Spleen (tissue), 11 donors: Measurements from ENCODE around the gene CFAP97. TPM values are rescaled to one million over a fixed set of nuclear protein-coding genes. Genes with fewer than 3 reads are reported as not detected.

ENCODE experiments used
- DNase-seq: peaks from one replicate; pipeline ENCODE4 v3.0.0-alpha.2; 2020
- H3K27ac ChIP-seq, 8 donors: fragments of 200-600 bp; sonication (generic) in 7 of 8; 1 replicate in 4 of 8; 2 replicates in 4 of 8; pipeline versions ENCODE4 v1.5.0 to v1.8.0; 2016 to 2021; ENCODE audit warnings: inconsistent platforms in 4 of 8, mild to moderate bottlenecking in 4 of 8, moderate library complexity in 1 of 8
- H3K27me3 ChIP-seq, 7 donors: fragments of 200-600 bp; sonication (generic) in 6 of 7; replicated peaks in 1 of 7; 1 replicate in 4 of 7; 2 replicates in 3 of 7; pipeline versions ENCODE4 v1.5.0 to v1.8.0; 2016 to 2021; ENCODE audit warnings: inconsistent platforms in 3 of 7, mild to moderate bottlenecking in 1 of 7
- H3K36me3 ChIP-seq, 6 donors: fragments of 200-600 bp; sonication (generic) in 5 of 6; 1 replicate in 4 of 6; 2 replicates in 2 of 6; pipeline versions ENCODE4 v1.5.0 to v1.8.0; 2016 to 2021; ENCODE audit warnings: inconsistent platforms in 2 of 6
- H3K4me1 ChIP-seq, 6 donors: fragments of 200-600 bp; sonication (generic) in 5 of 6; 1 replicate in 3 of 6; 2 replicates in 3 of 6; pipeline versions ENCODE4 v1.5.0 to v1.8.0; 2016 to 2021; ENCODE audit warnings: inconsistent platforms in 3 of 6
- H3K4me3 ChIP-seq, 8 donors: fragments of 200-600 bp; sonication (generic) in 7 of 8; 1 replicate in 4 of 8; 2 replicates in 4 of 8; pipeline versions ENCODE4 v1.5.0 to v1.8.0; 2016 to 2021; ENCODE audit warnings: inconsistent platforms in 4 of 8, mild to moderate bottlenecking in 4 of 8, moderate library complexity in 2 of 8
- H3K9me3 ChIP-seq, 8 donors: fragments of 200-600 bp; sonication (generic) in 7 of 8; 1 replicate in 4 of 8; 2 replicates in 4 of 8; pipeline versions ENCODE4 v1.5.0 to v1.8.0; 2016 to 2021; ENCODE audit warnings: inconsistent platforms in 4 of 8
- POLR2A ChIP-seq, 3 donors: fragments of 450-650 bp; IDR thresholded peaks; one replicate each; pipeline ENCODE4 v1.5.1; 2017; ENCODE audit warnings: antibody characterized with exemption in 3 of 3, mild to moderate bottlenecking in 1 of 3
- POLR2AphosphoS5 ChIP-seq, 3 donors: sonication (generic); formaldehyde crosslinking; IDR thresholded peaks; one replicate each; pipeline ENCODE4 v1.5.1; 2017; ENCODE audit warnings: antibody characterized with exemption in 3 of 3
- WGBS, 5 donors: extraction: QIAGEN DNeasy Blood & Tissue Kit in 3 of 5; methylation state at CpG; one replicate each; pipeline versions ENCODE4 v1.1.5 to v1.1.7; 2013 to 2018; 5-methylcytosine and 5-hydroxymethylcytosine counted together
- intact Hi-C: fragments of 100-400 bp; cut with DNase I; formaldehyde crosslinking; loops from one replicate; pipeline ENCODE4 v1.15.0; 2023; ENCODE audit warnings: low total_unique reads
- polyA plus RNA-seq, 3 donors: library from polyadenylated mRNA; stranded (reverse); fragments of 200-250 nt; gene quantifications; one replicate each; pipeline ENCODE4 v1.2.1, GENCODE V29; 2013
- total RNA-seq, 7 donors: library from RNA; depleted of rRNA in 3 of 7; stranded (reverse); fragments of >200 nt in 3 of 7; fragmentation: NEBNext Ultra II Directional in 4 of 7; extraction: Animal tissue kit (Norgen Biotek cat#: 25700) in 4 of 7; gene quantifications; one replicate each; pipeline versions ENCODE4 v1.1.0 to v1.2.1, GENCODE V29; 2016 to 2021
- TF ChIP-seq, protein P1 (sequence below), 11 experiments: fragments of 200-600 bp in 7 of 11; fragments of 450-650 bp in 4 of 11; sonication (generic) in 4 of 11; IDR thresholded peaks in 8 of 11; conservative IDR thresholded peaks in 3 of 11; 1 replicate in 7 of 11; 2 replicates in 4 of 11; pipeline versions ENCODE4 v1.4.0 to v1.8.0; 2016 to 2021; ENCODE audit warnings: antibody characterized with exemption in 11 of 11, inconsistent platforms in 4 of 11, mild to moderate bottlenecking in 1 of 11
- donor health status: healthy with polysubstance abuse.
- donor health status: DM: no; HTN: no; CAD: no; lungs with moderate emphysema.
- donor health status: DM: no; HTN: no; CAD: no.
- donor health status: Bipolar disorder and iron deficiency.
- donor health status: healthy.
- donor health status: DM: no; HTN: no; CAD: no.
- donor health status: DM: yes; HTN: yes; CAD: no.

Gene CFAP97
- total and polyA plus RNA-seq, 10 donors: 4.8 to 48.6 (median 39.0) TPM

DNA sequence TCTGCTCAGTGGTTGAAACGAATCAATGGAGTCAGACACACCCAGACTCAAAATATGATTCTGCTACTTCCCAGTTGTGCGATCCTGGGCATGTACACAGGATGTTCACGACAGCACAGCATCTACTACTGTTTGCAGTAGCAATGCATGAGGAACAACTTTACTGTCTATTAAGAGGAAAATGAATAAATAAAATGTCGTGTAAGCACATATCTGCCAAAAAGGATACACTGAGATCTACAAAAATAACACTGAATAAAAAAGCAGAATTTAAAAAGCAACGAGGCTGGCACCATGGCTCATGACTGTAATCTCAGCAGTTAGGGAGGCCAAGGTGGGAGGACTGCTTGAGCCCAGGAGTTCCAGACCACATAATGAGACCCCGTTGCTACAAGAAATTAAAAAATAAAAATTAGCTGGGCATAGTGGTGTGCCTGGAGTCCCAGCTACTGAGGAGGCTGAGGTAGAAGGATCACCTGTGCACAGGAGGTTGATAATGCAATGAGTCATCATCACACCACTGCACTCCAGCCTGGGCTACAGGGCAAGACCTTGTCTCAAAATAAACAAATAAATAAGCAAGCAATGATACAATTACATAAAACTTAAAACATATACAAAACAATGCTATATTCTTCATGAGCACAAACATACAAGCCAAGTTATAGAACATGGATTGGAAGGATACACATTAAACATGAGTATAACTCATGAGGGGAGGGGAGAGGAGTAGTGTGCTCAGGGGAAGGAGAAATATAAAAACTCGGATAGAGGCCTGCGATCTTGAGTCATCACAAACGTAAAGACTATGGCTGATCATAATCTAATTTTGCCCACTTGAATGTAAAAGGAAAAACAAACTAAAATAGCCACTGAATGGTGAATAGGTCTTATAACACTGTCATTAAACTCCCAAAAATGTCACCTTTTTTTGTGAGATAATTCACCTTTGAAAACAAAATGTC is 8.6 kb downstream of the CFAP97 start:
- Histone ChIP-seq H3K27me3 (no peaks in the 10 kb centered on the region), H3K36me3 (peaks cover 0 to 16% (median 7%) of the 10 kb centered on the region in 6 donors), H3K4me3 (no peak overlapping the region), H3K4me1 (peaks cover 0 to 32% (median 6%) of the 10 kb centered on the region in 6 donors), H3K9me3 (no peaks in the 10 kb centered on the region), H3K27ac (no peak overlapping the region)
- intact Hi-C loops: no loop called here
- WGBS, 5 donors: 68 to 82% (median 79%) methylated on average over 9 of the region's 9 CpGs
- no peak for TF ChIP-seq POLR2AphosphoS5 (IDR thresholded peaks at IDR 0.05)
- DNase-seq: no peak

DNA sequence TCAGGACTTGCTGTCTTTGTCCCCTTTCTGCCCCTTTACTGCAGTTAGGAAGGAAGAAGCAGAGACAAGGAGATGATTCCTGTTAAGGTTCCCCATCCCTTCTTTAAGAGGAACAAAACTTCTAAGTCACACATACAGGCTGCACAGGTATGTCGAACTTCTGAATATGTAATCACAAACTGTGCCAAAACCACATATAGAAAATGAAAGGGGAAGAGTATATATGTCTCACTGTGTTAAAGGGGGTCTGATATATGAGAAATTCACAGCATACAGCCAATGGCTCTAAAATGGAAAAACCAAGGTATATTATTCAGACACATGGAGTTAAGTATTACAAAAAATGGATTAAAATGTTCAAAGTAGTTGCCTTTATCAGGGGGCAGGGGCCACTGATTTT is 11.7 kb downstream of the CFAP97 start:
- intact Hi-C loops: no loop called here
- H3K27me3 ChIP-seq: no peaks in the 10 kb centered on the region
- no peak overlapping the region for H3K27ac ChIP-seq
- peaks cover 0 to 49% (median 6%) of the 10 kb centered on the region in 6 donors for H3K4me1 ChIP-seq
- 31 to 63% (median 49%) methylated on average over 1 of the region's 1 CpG for WGBS, 5 donors
- DNase-seq: no peak
- TF ChIP-seq, protein P1, sequence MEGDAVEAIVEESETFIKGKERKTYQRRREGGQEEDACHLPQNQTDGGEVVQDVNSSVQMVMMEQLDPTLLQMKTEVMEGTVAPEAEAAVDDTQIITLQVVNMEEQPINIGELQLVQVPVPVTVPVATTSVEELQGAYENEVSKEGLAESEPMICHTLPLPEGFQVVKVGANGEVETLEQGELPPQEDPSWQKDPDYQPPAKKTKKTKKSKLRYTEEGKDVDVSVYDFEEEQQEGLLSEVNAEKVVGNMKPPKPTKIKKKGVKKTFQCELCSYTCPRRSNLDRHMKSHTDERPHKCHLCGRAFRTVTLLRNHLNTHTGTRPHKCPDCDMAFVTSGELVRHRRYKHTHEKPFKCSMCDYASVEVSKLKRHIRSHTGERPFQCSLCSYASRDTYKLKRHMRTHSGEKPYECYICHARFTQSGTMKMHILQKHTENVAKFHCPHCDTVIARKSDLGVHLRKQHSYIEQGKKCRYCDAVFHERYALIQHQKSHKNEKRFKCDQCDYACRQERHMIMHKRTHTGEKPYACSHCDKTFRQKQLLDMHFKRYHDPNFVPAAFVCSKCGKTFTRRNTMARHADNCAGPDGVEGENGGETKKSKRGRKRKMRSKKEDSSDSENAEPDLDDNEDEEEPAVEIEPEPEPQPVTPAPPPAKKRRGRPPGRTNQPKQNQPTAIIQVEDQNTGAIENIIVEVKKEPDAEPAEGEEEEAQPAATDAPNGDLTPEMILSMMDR (IDR thresholded peaks at IDR 0.05 in 8 of 11, conservative IDR thresholded peaks at IDR 0.05 in 3 of 11): no peak
- TF ChIP-seq POLR2AphosphoS5 (IDR thresholded peaks at IDR 0.05) (no peak), POLR2A (IDR thresholded peaks at IDR 0.05) (no peak)
- no peaks in the 10 kb centered on the region for H3K9me3 ChIP-seq
- H3K36me3 ChIP-seq: peaks cover 0 to 45% (median 22%) of the 10 kb centered on the region in 6 donors
- H3K4me3 ChIP-seq: no peak overlapping the region

DNA sequence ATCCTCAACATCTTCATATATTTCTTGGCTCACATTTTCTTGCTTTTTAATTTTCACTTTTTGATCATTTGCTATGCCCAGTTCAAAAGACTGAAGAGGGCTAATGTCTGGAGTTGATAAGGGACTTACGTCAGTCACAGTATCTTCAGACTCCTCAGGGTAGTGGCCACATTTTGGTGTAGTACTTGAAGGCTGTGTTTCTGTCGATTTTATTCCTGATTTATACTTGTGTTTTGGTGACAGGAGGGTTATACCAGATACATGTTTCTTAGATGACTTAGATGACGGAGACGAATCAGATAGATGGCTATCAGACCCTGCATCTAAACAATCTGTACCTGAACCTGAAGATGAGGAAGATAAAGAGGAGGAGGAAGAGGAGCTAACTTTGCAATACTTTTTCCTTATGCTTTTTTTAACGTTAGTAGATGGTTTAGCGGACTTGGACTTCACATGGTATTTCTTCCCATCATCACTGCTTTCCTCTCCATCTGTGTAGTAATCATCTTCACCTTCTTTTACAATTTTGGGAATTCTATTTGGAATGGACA is 13.4 kb downstream of the CFAP97 start:
- Histone ChIP-seq H3K9me3 (no peaks in the 10 kb centered on the region), H3K4me3 (no peak overlapping the region), H3K27ac (no peak overlapping the region), H3K27me3 (no peaks in the 10 kb centered on the region), H3K4me1 (peaks cover 0 to 63% (median 10%) of the 10 kb centered on the region in 6 donors), H3K36me3 (peaks cover 0 to 44% (median 22%) of the 10 kb centered on the region in 6 donors)
- 87 to 91% (median 88%) methylated on average over 6 of the region's 6 CpGs for WGBS, 5 donors
- TF ChIP-seq POLR2A (IDR thresholded peaks at IDR 0.05) (no peak), POLR2AphosphoS5 (IDR thresholded peaks at IDR 0.05) (no peak)
- TF ChIP-seq, protein P1 (IDR thresholded peaks at IDR 0.05 in 8 of 11, conservative IDR thresholded peaks at IDR 0.05 in 3 of 11): no peak
- no peak for DNase-seq
- intact Hi-C loops: no loop called here

DNA sequence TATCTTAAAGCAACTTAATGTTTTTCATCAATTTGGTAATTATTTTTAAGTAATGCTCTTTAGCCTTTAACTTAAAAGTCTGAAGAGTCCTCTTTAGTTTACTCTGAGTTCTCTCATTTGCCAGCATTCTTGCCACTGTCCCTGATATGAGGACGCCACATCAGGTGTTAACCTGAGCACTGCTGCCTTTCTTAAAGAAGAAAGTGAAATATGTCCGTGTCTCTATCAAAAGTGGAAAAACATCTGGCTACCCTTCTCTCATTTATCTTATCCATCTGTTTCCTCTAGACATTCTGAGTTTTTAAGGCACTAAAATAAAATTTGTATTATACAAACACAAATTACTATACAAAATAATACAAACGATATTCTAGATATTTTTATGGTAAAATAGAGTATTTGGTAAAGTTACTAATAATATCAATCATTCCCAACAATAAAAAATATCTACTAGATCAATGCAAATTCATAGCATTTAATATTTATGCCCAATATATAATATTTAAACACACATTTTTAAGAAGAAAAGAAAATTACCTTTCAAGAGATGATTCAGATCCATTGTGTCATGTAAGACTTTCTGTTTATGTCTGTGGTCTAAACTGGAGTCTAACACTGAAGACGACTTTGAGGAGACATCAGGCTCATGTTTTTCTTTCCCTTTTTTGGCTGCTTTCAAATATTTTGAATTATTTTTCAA is 14.0 kb downstream of the CFAP97 start:
- H3K27ac ChIP-seq: no peak overlapping the region
- no peak for DNase-seq
- H3K36me3 ChIP-seq: peaks cover 0 to 44% (median 22%) of the 10 kb centered on the region in 6 donors
- intact Hi-C loops: no loop called here
- H3K4me3 ChIP-seq: no peak overlapping the region
- H3K4me1 ChIP-seq: peaks cover 0 to 63% (median 15%) of the 10 kb centered on the region in 6 donors
- H3K9me3 ChIP-seq: no peaks in the 10 kb centered on the region
- TF ChIP-seq POLR2AphosphoS5 (IDR thresholded peaks at IDR 0.05) (no peak), POLR2A (IDR thresholded peaks at IDR 0.05) (no peak)
- TF ChIP-seq, protein P1 (IDR thresholded peaks at IDR 0.05 in 8 of 11, conservative IDR thresholded peaks at IDR 0.05 in 3 of 11): no peak
- WGBS, 5 donors: 67 to 75% (median 72%) methylated on average over 4 of the region's 4 CpGs
- no peaks in the 10 kb centered on the region for H3K27me3 ChIP-seq
